ENCODE data around the gene SEMA3G.

SEMA3G gene

GRCh38 chr3:52394751-52395502 is 50.0 kb downstream of the SEMA3G start:
- no peak for DNase-seq

- DNase-seq: no peak
These were observed 50.8 kb downstream of the SEMA3G start for GRCh38 chr3:52393959-52394670.

GRCh38 chr3:52393131-52393807 is 51.6 kb downstream of the SEMA3G start:
- DNase-seq: no peak

GRCh38 chr3:52392216-52392930 is 52.5 kb downstream of the SEMA3G start:
- DNase-seq: no peak

GRCh38 chr3:52391096-52391495 is 53.8 kb downstream of the SEMA3G start:
- DNase-seq: no peak

- DNase-seq: no peak
These were observed 56.0 kb downstream of the SEMA3G start for GRCh38 chr3:52388933-52389332.

- no peak for DNase-seq
These were observed 56.5 kb downstream of the SEMA3G start for GRCh38 chr3:52388348-52388821.

- no peak for DNase-seq
These were observed 57.4 kb downstream of the SEMA3G start for GRCh38 chr3:52387481-52387880.

- DNase-seq: peak; percentile 14
These were observed 59.7 kb downstream of the SEMA3G start for GRCh38 chr3:52385157-52385556.

- no peak for DNase-seq
These were observed 60.7 kb downstream of the SEMA3G start for GRCh38 chr3:52384019-52384761.

- no peak for DNase-seq
These were observed 61.5 kb downstream of the SEMA3G start for GRCh38 chr3:52383446-52383845.
